Mesendoderm (in vitro differentiated cells): ENCODE data around the gene CHST11.

Experiments
- DNase-seq: peaks from one replicate; pipeline ENCODE4 v3.0.0; 2013
- H2AK5ac ChIP-seq: 2 replicates; pipeline ENCODE4 v1.6.1; 2013; ENCODE audit warnings: low read length, inconsistent platforms
- H2BK120ac ChIP-seq: 2 replicates; pipeline ENCODE4 v1.6.1; 2013; ENCODE audit warnings: low read depth, mild to moderate bottlenecking, low read length, moderate library complexity, mixed read lengths
- H2BK15ac ChIP-seq: replicated peaks from 2 replicates; pipeline ENCODE4 v1.6.1; 2013; ENCODE audit warnings: low read depth, mild to moderate bottlenecking, moderate library complexity
- H2BK5ac ChIP-seq: 2 replicates; pipeline ENCODE4 v1.6.1; 2013; ENCODE audit warnings: low read length, inconsistent platforms
- H3K18ac ChIP-seq: 2 replicates; pipeline ENCODE4 v1.6.1; 2013; ENCODE audit warnings: mild to moderate bottlenecking, low read length, mixed read lengths
- H3K23ac ChIP-seq: one replicate; pipeline ENCODE4 v1.6.1; 2013; ENCODE audit warnings: low read length
- H3K27ac ChIP-seq: 2 replicates; pipeline ENCODE4 v1.5.1; 2013; ENCODE audit warnings: low read depth, mild to moderate bottlenecking, inconsistent platforms, low read length, moderate library complexity
- H3K27me3 ChIP-seq: 2 replicates; pipeline ENCODE4 v1.6.1; 2013; ENCODE audit warnings: low read length, control low read depth, mild to moderate bottlenecking, inconsistent platforms; ENCODE audit not compliant: insufficient read depth, poor library complexity
- H3K36me3 ChIP-seq: 2 replicates; pipeline ENCODE4 v1.6.1; 2013; ENCODE audit warnings: low read length, inconsistent platforms; ENCODE audit not compliant: control insufficient read depth, insufficient read depth
- H3K4ac ChIP-seq: one replicate; pipeline ENCODE4 v1.6.1; 2013; ENCODE audit warnings: low read depth, mild to moderate bottlenecking, low read length, moderate library complexity
- H3K4me1 ChIP-seq: 2 replicates; pipeline ENCODE4 v1.6.1; 2013; ENCODE audit warnings: low read depth, low read length, inconsistent platforms; ENCODE audit not compliant: control insufficient read depth
- H3K4me2 ChIP-seq: 2 replicates; pipeline ENCODE4 v1.6.1; 2013; ENCODE audit warnings: low read length
- H3K4me3 ChIP-seq: 2 replicates; pipeline ENCODE4 v1.5.1; 2013; ENCODE audit warnings: mild to moderate bottlenecking, low read length
- H3K56ac ChIP-seq: one replicate; pipeline ENCODE4 v1.6.1; 2013; ENCODE audit warnings: low read length
- H3K79me1 ChIP-seq: 2 replicates; pipeline ENCODE4 v1.6.1; 2013; ENCODE audit warnings: low read length, inconsistent platforms
- H3K79me2 ChIP-seq: 2 replicates; pipeline ENCODE4 v1.6.1; 2013; ENCODE audit warnings: mild to moderate bottlenecking, low read length; ENCODE audit not compliant: control insufficient read depth, insufficient read depth
- H3K9ac ChIP-seq: 2 replicates; pipeline ENCODE4 v1.6.1; 2013; ENCODE audit warnings: low read length, inconsistent platforms
- H4K5ac ChIP-seq: one replicate; pipeline ENCODE4 v1.6.1; 2013; ENCODE audit warnings: low read length
- H4K8ac ChIP-seq: one replicate; pipeline ENCODE4 v1.6.1; 2013; ENCODE audit warnings: low read depth, mild to moderate bottlenecking, control low read depth, low read length, moderate library complexity
- WGBS: extraction: QIAGEN DNeasy Blood & Tissue Kit; methylation state at CpG from one replicate; pipeline ENCODE4 v1.1.7; 2013; ENCODE audit warnings: low lambda C conversion rate, missing lambda C conversion rate; ENCODE audit not compliant: insufficient coverage; ENCODE audit errors: extremely low coverage; 5-methylcytosine and 5-hydroxymethylcytosine counted together

Gene CHST11

DNA sequence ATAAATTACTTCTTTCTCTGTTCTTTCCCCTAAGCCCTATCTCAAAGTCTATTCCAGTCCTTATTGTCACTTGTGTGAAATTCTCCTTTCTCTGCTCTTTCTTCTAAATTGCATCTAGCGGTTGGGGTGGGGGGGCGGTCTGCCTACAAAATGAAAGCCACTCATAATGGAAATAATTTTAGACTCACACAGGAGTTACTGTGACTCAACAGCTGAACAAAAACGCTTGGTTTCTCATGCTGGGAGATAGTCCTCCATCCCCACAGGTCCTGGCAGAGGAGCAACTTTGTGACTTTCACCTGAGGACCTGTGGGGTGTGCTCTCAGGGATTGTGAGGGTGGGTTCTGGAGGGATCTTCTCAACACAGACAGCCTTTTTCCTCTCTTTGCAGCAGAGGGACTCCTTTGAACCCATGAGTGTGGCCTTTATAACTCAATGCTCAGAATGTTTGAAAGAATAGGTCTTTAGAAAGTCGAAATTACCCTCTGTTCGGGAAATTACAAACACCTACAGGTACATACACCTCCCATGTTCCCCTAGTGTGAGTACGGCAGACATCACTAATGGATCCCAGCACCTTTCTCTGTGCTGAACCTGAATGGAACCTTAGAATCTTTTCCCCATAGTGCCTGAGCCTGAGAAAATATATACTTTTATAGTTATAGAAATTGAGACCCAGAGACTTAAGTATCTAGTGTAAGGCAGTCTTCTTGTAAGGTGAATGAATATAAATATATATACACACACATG is 109.7 kb downstream of the CHST11 start:
- no peak overlapping the region for H3K27ac ChIP-seq
- no peak overlapping the region for H3K18ac ChIP-seq
- H3K79me2 ChIP-seq = no peaks in the 10 kb centered on the region
- DNase-seq = no peak
- H3K4me1 ChIP-seq = no peaks in the 10 kb centered on the region
- H3K4ac ChIP-seq = no peak overlapping the region
- no peak overlapping the region for H2BK120ac ChIP-seq
- no peak overlapping the region for H3K56ac ChIP-seq
- H3K9ac ChIP-seq = no peak overlapping the region
- no peak overlapping the region for H2AK5ac ChIP-seq
- H3K27me3 ChIP-seq = no peaks in the 10 kb centered on the region
- no CpG with 5 or more reads among the region's 6 CpGs for whole genome bisulfite sequencing
- H3K4me3 ChIP-seq = no peak overlapping the region
- H4K8ac ChIP-seq = no peak overlapping the region
- no peak overlapping the region for H3K4me2 ChIP-seq
- no peak overlapping the region for H4K5ac ChIP-seq
- H2BK5ac ChIP-seq = no peak overlapping the region
- H3K79me1 ChIP-seq = no peaks in the 10 kb centered on the region
- no peak overlapping the region for H3K23ac ChIP-seq
- no peak overlapping the region for H2BK15ac ChIP-seq
- no peaks in the 10 kb centered on the region for H3K36me3 ChIP-seq

DNA sequence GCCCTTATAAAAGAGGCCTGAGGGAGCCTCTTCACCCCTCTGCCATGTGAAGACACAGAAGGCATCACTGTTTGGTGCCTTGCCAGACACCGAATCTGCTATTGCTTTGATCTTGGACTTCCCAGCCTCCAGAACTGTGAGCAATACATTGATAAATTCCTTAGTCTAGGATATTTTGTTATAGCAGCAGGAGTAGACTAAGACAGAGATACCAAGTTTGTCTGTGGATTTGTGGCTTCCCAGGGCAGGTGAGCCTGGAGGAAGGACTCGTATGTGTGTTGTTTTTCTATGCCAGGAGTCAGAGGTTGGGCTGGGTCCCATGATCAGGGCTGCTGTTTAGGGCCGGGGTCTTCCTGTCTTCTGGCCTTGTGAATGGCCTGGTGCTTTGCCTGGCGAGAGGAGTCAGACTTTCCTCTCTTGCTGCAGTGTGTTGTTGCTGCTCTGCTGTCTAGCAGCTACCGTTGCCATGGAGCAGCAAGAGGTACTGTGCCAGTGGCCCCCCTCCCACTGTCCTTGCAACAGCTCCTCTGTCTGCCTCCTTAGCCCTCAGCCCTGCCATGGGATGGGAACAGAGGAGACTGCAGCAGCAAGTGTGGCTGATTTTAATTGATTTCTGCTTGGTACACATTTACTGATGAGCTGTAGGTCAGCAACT is 111.2 kb downstream of the CHST11 start:
- Histone ChIP-seq H3K18ac (no peak overlapping the region), H3K9ac (no peak overlapping the region), H2AK5ac (no peak overlapping the region), H2BK5ac (no peak overlapping the region), H3K27ac (no peak overlapping the region), H3K4ac (no peak overlapping the region), H2BK15ac (no peak overlapping the region), H3K4me2 (no peak overlapping the region), H3K27me3 (no peaks in the 10 kb centered on the region), H2BK120ac (no peak overlapping the region), H4K8ac (no peak overlapping the region), H4K5ac (no peak overlapping the region), H3K23ac (no peak overlapping the region), H3K56ac (no peak overlapping the region), H3K79me1 (no peaks in the 10 kb centered on the region), H3K36me3 (no peaks in the 10 kb centered on the region), H3K4me3 (no peak overlapping the region), H3K4me1 (no peaks in the 10 kb centered on the region), H3K79me2 (no peaks in the 10 kb centered on the region)
- DNase-seq = peak; percentile 54
- no CpG with 5 or more reads among the region's 5 CpGs for WGBS

DNA sequence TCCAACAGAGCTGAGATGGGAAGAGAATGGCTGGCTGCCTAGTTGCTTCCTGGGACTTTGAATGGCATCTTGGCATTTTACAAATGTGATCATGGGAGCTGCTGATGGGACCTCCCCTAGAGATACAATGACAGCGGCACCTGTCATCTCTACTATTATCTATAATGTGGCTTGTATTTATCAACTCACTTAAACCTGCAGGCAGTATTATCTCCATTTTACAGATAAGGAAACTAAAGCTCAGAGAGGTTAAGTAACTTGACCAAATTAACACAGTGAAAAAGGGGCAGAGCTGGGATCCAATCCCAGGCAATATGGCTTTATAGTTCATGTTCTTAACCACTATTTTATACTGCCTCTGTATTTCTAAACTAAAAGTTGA is 111.7 kb downstream of the CHST11 start:
- Histone ChIP-seq H3K79me2 (no peaks in the 10 kb centered on the region), H3K4me2 (no peak overlapping the region), H3K4me1 (no peaks in the 10 kb centered on the region), H4K5ac (no peak overlapping the region), H3K79me1 (no peaks in the 10 kb centered on the region), H3K9ac (no peak overlapping the region), H3K27me3 (no peaks in the 10 kb centered on the region), H3K56ac (no peak overlapping the region), H2BK120ac (no peak overlapping the region), H3K23ac (no peak overlapping the region), H3K18ac (no peak overlapping the region), H4K8ac (no peak overlapping the region), H2BK5ac (no peak overlapping the region), H2AK5ac (no peak overlapping the region), H3K36me3 (no peaks in the 10 kb centered on the region), H3K27ac (no peak overlapping the region), H3K4me3 (no peak overlapping the region), H2BK15ac (no peak overlapping the region), H3K4ac (no peak overlapping the region)
- DNase-seq = no peak
- WGBS = no CpG with 5 or more reads among the region's 1 CpG

DNA sequence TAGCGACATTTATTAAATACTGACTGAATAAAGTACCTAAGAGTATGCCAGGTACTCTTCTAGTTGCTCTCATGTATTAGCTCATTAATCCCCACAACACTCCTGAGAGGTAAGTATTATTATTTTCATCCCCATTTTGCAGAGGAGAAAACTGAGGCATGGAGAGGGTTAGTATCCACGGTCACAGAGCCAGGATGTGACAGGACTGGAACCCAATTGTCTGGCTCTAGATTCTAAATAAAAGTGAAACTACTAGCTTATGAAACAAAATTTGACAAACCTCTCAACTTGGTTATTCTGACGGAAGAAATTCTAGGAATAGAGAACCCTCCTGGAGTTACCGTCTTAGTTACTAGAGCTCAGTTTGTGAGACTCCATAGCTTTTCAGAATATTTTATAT is 112.2 kb downstream of the CHST11 start:
- Histone ChIP-seq H2BK15ac (no peak overlapping the region), H4K8ac (no peak overlapping the region), H3K18ac (no peak overlapping the region), H3K36me3 (no peaks in the 10 kb centered on the region), H4K5ac (no peak overlapping the region), H3K9ac (no peak overlapping the region), H2AK5ac (no peak overlapping the region), H3K27me3 (no peaks in the 10 kb centered on the region), H3K23ac (no peak overlapping the region), H3K79me2 (no peaks in the 10 kb centered on the region), H2BK5ac (no peak overlapping the region), H3K79me1 (no peaks in the 10 kb centered on the region), H3K4me1 (no peaks in the 10 kb centered on the region), H2BK120ac (no peak overlapping the region), H3K4me2 (no peak overlapping the region), H3K56ac (no peak overlapping the region), H3K27ac (no peak overlapping the region), H3K4me3 (no peak overlapping the region), H3K4ac (no peak overlapping the region)
- no CpG with 5 or more reads among the region's 4 CpGs for WGBS
- no peak for DNase-seq

DNA sequence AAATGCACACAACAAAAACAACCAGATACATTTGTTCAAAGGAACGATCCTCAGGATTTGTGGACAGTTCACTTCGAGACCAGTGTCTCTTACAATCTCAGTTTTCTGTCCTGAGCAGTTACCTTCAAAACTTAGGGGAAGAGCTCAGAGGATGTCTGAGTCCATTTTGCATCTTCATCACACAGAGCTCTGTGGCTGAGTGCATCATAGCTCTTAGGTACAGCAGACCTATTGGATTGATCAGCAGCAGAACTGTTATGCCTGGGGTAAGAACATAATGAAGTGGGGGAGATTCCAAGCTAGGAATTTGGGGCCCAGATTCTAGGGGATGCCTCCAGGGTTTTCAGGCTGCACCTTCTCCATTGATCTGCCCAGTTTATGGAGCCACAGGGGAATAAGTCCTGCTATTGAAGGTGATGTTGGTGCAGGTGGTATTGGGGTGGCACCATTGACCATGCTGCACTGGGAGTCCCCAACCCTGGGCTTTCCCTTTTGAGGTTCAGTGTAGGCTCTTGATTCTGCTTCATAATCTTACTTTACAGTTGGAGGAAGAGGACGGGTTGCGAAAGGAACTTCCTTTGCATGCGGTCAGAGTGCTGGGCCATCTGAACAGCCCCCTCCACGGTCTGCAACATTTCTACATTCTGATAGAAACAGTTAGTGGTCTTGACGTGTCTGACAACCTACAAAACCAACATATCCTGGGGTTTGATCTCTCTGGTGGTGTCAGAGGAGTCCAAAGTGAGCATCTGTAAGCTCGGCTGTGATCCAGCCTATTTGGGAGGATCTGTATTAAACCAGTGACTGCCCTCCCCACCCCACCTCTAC is 112.8 kb downstream of the CHST11 start:
- no peak overlapping the region for H3K4me2 ChIP-seq
- H3K4ac ChIP-seq = no peak overlapping the region
- H3K18ac ChIP-seq = no peak overlapping the region
- no peak overlapping the region for H3K4me3 ChIP-seq
- no CpG with 5 or more reads among the region's 8 CpGs for WGBS
- no peaks in the 10 kb centered on the region for H3K27me3 ChIP-seq
- H3K79me1 ChIP-seq = no peaks in the 10 kb centered on the region
- no peak overlapping the region for H4K8ac ChIP-seq
- no peak overlapping the region for H3K27ac ChIP-seq
- no peaks in the 10 kb centered on the region for H3K4me1 ChIP-seq
- no peak overlapping the region for H2BK5ac ChIP-seq
- no peak overlapping the region for H3K9ac ChIP-seq
- no peak overlapping the region for H2BK15ac ChIP-seq
- DNase-seq = no peak
- H4K5ac ChIP-seq = no peak overlapping the region
- H3K79me2 ChIP-seq = no peaks in the 10 kb centered on the region
- H3K23ac ChIP-seq = no peak overlapping the region
- no peak overlapping the region for H2BK120ac ChIP-seq
- H2AK5ac ChIP-seq = no peak overlapping the region
- H3K36me3 ChIP-seq = no peaks in the 10 kb centered on the region
- no peak overlapping the region for H3K56ac ChIP-seq
